ELR (cell line): ENCODE measurements around the gene PROB1.
"Not testable (repeated sequence)": the region's sequence is repeated elsewhere in the genome, so short reads cannot be mapped to it uniquely, and the experiment has no call there.

Experiments used
- DNase-seq: peaks from one replicate; pipeline ENCODE4 v3.0.0-alpha.2; 2015; ENCODE audit warnings: low read depth

Gene PROB1

DNA sequence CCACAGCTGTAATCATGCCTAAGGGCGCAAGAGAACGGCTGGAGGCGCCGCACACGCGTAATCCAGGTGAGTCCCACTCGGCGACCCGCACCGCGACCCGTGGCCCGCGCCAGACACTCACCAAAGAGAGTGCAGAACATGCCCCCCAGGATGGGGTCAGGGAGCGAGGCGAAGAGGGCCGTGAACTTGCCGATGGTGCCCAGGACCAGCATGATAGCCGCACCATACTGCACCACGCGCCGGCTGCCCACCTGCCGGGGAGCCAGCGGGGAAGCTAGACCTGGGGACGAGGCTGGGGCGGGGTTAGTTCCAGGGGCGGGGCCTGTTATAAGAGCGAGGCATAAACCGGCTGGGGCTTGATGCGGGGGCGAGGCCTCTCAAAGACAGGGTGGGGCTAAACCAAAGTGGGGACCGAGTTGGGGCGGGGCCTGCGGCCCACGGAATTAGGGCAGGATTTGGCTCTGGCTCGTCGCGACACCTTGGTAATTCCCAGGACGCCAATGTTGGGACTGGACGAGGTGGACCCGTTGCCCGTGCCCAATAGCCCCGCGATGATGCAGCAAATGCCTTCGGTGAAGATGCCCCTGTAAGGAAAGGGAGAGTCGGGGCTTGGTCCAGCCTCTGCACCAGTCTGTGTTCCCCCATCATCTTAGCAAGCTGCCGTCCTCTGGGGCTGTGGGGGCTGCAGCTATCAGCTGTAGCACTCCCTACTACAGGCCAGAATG lies 16.6 kb downstream of the PROB1 start:
- DNase-seq, result no peak

DNA sequence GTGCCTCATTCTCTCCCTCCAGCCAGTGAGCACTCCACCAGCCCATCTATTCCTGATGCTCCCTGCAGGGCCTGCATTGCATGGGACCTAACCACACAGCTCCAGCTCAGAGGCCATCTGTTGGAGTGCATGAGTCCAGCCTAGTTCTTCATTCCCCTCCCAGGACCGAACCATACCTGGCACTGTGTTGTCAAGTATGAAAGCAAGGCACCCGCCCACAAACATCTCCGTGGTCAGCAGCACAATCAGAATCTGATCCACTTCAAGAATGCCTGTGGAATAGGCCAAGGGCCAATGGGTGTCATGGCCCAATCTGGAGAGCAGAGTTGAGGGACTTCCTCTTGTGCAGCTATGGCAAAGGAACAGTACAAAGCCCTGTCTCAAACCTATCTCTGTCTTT lies 17.7 kb downstream of the PROB1 start:
- DNase-seq, result no peak

DNA sequence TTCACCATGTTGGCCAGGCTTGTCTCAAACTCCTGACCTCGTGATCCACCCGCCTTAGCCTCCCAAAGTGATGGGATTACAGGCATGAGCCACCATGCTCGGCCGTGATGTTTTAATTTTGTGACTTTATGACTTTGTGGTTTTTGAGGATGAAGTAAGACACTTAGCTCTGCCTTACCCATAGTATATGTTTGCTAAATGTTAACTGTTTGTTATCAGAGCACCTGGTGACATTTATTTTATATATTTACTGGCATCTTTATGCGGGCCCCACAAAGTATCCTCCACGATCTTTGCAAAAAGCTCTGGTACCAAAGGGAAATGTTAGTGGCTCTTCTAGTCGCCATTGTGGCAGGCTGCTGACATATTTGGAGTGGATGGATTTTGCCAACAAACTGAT lies 18.5 kb downstream of the PROB1 start:
- DNase-seq, result no peak

DNA sequence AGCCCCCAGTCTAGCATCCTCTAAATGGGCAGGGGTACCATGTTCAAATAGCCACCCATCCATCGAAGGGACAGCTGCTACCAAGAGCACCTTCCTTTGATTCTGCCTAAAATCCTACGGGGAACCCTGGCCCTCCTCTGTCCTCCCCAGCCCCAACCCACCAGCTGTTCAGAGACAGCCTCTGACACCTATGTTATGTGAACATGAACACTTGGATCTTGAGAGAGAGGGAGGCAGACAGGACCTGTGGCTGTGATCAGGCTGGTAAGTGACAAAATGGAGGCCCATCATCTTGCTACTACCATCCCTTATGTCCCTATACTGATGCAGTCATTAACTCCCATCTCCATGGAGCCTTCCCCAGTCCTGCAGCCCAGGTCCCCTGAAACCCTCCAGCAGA lies 20.0 kb downstream of the PROB1 start:
- DNase-seq, result no peak

DNA sequence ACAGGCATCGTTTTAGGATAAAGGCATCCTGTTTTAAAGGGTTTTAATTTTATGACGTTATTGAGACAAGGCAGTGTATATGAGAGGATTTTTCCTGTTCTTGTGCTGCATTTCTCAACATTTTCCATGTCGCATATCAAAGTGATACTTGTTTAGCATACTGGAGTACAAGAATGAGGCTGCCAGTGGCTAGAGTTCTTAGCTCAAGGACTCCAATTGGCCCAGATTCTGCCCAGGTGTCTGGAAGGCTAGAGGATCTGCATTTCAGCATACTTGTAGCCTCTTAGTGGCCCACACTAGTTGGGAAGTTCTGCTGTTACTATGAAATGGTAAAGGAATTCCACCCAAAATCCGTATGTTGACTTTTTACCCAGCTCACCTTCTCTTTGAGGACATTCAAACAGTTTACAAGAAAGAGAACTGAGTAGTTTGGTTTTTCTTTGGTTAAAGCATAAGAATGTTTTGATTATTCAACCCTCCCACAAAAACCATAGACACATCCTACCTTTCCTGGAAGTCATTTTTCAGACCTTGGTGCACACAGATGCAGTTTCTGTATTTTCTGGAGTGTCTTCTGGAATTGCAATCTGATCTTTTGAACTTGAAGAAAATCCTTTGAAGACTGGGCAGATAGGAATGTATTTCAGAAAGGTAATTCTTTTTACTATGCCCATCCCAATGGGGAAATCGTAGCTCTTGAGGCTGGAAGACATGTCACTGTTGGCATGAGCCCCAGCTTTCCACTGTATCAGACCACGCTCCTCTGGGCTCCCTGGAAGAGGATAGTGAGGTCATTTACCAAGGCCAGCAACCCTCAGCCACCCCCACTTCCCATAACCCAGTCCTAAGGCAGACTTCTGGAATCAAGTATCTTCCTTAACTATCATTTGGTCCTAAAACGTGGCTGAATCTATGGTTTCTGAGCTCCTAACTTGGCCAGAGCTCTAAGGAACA lies 23.1 kb downstream of the PROB1 start:
- DNase-seq, result no peak

DNA sequence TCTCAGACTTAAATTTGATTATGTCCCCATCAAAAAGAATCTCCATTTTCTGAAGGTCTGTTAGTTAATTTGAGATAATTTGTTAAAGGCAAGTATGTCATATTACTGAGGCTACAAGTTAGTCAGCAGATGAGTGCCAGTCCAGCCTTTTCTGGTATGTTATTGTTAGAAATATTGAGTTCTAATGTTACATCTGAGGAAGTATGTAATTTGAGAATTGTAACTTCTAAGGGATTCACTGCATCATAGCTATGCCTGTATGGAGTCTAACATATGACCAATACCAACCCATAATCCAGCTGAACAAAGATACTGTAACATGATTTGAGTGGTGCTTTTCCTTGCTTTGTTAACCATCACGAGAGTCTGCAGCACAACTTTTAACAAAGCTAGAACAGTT lies 25.7 kb downstream of the PROB1 start:
- DNase-seq, result no peak

DNA sequence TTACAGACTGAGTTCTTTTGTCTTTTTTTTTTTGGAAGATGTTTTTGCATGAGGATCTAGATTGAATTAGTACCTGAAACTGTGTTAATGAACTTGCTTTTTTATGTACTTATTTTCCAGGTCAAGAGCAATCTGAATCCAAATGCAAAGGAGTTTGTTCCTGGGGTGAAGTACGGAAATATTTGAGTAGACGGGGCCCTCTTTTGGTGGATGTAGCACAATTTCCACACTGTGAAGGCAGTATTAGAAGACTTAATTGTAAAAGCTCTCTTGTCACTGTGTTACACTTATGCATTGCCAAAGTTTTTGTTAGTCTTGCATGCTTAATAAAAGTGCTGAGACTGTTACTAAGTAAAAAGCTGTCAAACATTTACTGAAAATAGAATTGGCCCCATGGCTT lies 26.3 kb downstream of the PROB1 start:
- DNase-seq, result peak; percentile 40

DNA sequence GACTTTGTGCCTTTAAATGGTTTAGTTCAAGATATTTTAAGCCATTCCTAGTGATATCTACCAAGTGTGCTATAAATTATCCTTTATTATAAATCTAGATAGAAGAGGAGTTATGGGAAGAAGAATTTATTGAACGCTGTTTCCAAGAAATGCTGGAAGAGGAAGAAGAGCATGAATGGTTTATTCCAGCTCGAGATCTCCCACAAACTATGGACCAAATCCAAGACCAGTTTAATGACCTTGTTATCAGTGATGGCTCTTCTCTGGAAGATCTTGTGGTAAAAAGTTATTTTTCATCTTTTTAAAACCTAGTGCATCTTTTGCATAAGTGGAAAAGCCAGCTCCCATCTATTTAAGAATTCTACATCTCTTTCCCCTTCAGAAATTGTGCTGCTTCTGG lies 30.4 kb downstream of the PROB1 start:
- DNase-seq, result no peak

DNA sequence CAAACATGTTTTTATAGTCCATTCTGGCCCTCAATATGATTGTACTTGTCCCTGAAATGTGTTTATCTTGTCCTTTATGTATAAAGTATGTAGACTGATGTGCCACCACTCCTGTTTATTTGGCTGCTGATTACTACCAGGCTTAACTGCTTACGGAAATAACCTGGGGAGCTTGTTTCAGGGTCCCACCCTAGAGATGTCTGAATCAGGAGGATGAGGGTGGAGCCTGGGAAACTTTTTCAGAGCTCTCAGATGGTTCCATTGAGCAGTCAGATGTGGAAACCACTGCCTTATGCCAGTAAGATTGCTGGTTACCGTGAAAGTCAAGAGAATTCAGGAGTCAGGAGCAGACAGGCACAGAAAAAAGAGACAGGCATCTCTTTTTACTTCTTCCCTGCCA lies 31.0 kb downstream of the PROB1 start:
- DNase-seq, result no peak

DNA sequence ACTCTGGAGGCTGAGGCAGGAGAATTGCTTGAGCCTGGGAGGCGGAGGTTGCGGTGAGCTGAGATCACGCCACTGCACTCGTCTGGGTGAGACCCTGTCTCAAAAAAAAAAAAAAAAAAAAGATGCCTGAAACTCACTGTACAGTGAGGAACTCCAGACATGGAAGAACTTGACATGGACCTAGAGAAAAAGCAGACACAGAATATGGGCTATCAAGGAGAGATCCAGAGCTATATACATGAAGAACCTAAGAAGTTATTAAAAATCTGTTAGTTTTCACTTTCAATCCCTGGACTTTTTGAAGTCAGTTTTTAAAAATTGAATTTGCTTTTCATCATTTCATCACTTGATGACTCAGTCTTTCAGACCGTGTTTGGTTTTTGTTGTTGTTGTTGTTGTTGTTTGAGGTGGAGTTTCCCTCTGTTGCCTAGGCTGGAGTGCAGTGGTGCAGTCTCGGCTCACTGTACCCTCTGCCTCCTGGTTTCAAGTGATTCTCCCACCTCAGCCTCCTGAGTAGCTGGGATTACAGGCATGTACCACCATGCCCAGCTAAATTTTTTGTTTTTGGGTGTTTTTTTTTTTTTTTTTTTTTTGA lies 33.0 kb downstream of the PROB1 start:
- no peak for DNase-seq

DNA sequence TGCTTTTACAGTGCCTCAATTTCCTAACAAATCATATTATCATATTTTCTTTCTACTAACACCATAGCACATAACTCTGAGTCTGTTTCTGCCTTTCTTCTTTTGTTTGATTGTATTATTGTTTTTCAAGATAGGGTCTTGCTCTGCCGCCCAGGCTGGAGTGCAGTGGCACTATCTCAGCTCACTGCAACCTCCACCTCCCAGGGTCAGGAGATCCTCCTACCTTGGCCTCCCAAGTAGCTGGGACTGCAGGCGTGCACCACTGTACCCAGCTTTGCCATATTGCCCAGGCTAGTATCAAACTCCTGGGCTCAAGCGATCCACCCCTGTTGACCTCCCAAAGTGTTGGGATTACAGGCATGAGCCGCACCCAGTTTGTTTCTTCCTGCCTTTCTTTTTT lies 34.5 kb downstream of the PROB1 start:
- no peak for DNase-seq

DNA sequence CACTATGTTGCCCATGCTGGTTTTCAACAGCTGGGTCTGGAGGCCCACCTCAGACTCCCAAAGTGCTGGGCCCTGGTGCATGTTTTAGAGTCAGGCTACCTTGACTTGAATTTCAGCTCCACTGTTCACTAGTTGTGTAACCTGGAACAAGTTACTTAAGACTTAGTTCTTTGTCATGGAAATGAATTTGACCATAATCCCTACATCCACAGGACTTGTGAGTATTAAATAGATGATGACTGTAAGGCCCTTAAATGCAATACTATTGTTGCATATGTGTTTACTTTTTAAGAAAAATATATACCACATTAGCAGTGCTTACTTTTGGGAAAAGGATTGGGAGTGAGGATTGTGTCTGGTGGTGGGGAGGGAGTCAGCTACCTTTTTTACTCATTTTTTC lies 36.8 kb downstream of the PROB1 start:
- DNase-seq, result no peak

DNA sequence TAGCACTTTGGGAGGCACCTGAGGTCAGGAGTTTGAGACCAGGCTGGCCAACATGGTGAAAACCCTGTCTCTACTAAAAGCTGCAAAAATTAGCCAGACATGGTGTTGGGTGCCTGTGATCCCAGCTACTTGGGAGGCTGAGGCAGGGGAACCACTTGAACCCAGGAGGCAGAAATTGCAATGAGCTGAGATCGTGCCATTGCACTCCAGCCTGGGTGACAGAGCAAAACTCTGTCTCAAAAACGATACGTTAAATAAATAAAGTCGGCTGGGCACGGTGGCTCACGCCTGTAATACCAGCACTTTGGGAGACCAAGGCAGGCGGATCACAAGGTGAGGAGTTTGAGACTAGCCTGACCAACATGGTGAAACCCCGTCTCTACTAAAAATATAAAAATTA lies 39.0 kb downstream of the PROB1 start:
- not testable (repeated sequence) for DNase-seq

DNA sequence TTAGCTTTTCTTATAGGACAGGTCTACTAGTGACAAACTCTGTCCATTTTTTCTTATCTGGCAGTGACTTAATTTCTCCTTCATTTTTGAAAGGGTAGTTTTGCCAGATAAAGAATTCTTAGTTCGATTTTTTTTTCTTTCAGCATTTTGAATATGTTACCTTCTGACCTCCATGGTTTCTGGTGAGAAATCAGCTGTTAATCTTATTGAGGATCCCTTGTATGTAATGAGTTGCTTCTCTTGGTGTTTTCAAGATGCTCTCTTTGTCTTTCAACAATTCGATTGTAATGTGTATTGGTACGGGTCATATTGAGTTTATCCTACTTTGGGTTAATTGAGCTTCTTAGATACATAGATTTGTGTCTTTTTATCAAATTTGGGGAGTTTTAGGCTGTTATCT lies 40.7 kb downstream of the PROB1 start:
- no peak for DNase-seq

DNA sequence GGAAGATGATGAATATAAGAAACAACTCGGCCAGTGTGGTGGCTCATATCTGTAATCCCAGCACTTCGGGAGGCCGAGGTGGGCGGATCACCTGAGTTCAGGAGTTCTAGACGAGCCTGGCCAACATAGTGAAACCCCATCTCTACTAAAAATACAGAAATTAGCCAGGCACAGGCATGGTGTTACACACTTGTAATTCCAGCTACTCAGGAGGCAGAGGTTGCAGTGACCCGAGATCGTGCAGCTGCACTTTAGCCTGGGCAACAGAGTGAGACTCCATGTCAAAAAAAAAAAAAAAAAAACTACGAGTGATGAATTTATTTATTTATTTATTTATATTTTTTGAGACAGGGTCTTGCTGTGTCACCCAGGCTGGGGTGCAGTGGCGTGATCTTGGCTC lies 47.0 kb downstream of the PROB1 start:
- not testable (repeated sequence) for DNase-seq

DNA sequence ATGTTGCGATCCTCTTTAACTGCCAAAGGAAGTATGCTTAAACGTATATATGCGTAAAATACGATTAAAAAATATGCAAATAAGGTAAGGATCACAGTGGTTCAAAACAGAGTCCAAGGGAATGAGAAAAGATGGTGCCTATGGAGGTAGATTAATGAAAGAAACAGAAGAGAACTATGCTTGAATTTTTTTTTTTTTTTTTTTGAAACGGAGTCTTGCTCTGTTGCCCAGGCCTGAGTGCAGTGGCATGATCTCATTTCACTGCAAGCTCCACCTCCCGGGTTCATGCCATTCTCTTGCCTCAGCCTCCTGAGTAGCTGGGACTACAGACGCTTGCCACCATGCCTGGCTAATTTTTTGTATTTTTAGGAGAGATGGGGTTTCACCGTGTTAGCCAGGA lies 49.5 kb downstream of the PROB1 start:
- DNase-seq, result not testable (repeated sequence)

DNA sequence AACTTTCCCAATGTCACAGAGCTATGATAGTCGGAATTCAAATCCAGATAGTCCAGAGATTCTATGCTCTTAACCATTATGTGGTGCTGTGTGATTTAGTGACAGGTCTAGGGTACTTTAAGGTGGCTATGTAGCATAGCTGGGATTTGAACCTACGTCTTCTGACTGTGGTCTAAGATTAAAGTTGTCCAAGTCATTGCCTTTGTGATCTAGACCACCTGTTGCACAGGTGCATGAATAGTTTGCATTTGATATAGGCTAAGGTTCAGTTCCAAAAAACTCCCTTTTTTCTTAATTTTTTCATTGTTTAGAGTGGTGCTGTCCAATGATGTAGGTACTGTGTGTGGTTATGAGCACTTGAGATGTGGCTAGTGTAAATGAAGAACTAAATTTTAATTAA lies 50.7 kb downstream of the PROB1 start:
- no peak for DNase-seq

DNA sequence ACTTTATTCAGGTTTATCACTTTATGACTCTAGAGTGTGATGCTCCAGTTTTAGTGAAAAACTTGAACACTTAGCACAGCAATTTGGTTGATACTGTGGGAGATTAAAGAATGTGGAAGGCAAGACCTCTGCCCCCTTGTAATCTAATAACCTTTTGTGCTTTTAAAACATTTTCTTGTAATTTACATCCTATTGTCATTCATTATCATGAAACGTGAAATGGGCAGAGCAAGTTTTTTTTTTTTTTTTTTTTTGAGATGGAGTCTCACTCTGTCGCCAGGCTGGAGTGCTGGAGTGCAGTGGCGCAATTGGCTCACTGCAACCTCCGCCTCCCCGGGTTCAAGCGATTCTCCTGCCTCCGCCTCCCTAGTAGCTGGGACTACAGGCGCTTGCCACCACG lies 51.4 kb downstream of the PROB1 start:
- DNase-seq, result no peak

DNA sequence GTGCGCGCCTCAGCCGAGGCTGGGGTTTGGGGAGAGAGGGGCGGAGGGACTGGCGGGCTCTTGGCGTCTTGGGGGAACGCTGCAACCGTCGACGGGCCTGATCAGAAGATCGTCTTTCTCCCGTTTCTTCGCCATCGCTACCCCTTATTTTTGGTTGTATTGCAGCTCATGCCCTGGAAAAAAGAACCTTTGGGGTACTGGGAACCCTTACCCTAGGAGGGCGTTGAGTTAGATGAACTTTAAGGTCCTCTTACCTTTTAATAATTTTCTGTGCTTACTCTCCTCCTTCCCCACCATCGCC lies 52.5 kb downstream of the PROB1 start:
- no peak for DNase-seq

DNA sequence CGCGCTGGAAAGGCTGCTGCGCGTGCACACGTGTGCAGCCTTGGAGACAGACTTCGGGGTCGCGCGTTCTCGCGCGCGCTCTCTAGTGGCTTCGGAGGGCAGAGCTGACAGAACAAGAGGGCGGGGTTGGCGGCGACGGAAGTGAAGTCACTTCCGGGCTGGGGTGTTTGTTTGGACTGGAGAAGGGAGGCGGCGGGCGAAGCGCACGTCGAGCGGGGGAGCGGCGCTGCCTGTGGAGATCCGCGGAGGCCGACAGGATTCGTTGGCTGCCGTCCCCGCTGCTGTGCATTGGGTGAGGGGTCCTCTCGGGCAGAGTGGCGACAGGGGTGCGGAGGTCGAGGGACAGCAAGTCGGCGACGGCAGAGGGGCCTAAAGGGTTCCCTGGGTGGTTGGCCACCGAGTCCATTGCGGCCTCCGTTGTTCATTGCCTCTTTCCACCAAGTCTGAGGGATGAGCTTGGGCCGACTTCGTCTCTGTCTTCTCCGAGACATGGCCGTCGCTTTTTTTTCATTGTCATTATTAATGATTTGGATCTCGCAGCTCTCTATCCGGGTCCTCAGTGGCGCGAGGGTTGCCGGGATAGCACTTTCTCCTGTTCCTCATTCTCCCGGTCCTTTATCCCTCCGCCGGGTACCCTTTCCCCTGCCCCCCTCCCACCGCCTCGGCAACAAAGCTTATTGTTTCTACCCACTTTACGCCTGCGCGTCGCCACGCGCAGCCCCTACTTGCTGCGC lies 53.0 kb downstream of the PROB1 start, which contains the start of gene PAIP2:
Gene PAIP2, plus strand, starts transcription at position 166 of the 734 bp plus-strand sequence. CDS start 21,931 bp downstream, outside the sequence.
- DNase-seq, result peak; percentile 98

DNA sequence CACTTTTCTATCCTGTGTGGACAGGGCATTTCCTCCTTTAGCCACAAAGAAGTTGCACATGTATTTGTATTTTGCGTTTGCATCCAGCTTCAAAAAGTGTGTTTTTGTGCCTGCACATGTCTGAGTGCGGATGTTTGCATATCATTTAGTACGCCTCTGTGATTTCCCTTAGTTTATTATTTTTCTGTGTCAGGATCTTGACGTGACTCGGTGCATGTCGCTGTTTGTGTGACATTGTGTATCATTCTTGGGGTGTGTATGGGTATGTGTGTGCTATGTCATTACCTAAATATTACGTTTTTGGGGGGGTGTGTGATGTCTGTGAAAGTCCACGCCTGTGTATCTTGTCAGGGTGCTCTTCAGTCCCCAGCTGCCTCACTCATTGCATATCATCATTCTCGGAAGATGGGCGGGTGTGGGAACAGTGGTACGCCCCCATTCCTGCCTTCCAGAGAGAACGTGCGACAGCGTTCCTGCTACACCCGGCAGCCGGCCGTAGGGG lies 53.7 kb downstream of the PROB1 start:
- DNase-seq, result no peak
